ENCODE data around the gene BBS2.
"Not testable (repeated sequence)": the region's sequence is repeated elsewhere in the genome, so short reads cannot be mapped to it uniquely, and the experiment has no call there.

Gene BBS2

DNA sequence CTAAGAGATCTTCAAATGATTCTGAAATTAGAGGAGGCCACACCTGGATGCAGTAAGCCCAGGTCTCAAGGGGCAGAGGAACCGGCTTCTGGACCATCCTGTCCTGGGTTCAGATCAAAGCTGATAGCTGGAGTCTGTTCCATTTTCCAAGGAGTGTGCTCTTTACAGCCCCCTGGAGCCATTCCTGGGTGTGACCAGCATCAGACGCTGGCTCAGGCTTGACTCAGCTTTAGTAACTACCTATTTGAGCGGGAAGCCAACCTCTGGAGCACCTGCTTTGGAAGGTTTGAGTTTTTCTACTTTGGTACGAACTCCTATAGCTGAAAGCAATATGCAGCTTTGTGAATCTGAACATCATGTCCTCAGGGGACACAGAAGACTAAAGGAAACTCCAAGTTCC, 12.9 kb upstream of the BBS2 start:
- DNase-seq = no peak
- in situ Hi-C loops (cut with MboI; ENCODE audit: low pct_unique_long_range_greater_than_20kb, low sequenced_read_pairs) = no loop called here

DNA sequence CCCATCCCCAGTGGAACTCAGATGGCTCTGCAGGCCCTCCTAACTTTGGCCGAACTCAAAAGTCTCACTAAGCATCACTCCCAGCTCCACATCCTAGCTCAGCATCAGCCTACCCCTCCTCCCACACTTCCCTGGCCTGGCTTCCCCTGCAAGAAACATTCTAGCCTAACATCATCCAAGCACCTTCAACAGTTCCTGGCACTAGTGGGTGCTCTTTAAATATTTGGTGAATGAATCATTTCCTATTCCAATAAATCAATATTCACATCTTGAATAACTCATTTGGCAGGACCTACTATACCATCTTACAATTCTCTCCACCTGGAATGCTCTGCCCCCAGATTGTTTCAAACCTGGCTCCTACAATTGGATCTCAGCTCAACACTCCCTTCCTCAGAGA, 11.0 kb upstream of the BBS2 start:
- no peak for DNase-seq
- in situ Hi-C loops (cut with MboI; ENCODE audit: low pct_unique_long_range_greater_than_20kb, low sequenced_read_pairs) = no loop called here

DNA sequence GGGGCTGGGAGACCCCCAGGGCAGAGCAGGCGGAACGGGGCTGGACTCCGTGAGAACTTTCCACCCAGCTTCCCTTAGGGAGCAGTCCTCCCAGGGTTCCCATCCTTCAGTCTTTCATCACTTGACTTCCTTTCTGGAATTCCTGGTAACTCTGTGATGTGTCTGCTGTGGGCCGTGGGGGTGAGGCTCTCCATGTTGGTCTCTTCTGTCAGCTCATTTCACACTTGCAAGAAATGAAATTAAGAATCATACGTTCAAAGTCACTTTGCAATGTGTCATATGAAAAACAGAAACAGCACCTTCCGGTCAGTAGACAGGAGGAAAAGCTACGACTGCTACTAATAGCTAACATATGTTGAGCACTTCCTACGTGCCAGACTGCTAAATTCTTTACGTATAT, 5.4 kb upstream of the BBS2 start:
- no peak for DNase-seq
- in situ Hi-C loops (cut with MboI; ENCODE audit: low pct_unique_long_range_greater_than_20kb, low sequenced_read_pairs) = no loop called here

DNA sequence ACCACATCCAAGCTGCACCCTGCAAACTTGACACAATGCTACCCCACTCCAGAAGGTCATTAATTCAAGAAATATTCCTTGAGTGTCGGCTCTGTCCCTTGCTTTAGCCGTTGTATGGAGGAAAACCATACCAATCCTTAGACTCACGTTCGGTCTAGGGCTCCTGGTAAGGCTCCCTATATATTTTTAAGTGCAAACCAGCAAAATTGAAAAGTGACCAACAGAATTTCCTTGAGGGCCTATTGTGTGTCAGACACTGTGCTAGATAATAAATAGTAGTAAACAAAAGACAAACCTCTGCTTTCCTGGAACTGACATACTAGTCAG, 390 bp upstream of the BBS2 start:
- DNase-seq = no peak
- in situ Hi-C loops (cut with MboI; ENCODE audit: low pct_unique_long_range_greater_than_20kb, low sequenced_read_pairs) = no loop called here

DNA sequence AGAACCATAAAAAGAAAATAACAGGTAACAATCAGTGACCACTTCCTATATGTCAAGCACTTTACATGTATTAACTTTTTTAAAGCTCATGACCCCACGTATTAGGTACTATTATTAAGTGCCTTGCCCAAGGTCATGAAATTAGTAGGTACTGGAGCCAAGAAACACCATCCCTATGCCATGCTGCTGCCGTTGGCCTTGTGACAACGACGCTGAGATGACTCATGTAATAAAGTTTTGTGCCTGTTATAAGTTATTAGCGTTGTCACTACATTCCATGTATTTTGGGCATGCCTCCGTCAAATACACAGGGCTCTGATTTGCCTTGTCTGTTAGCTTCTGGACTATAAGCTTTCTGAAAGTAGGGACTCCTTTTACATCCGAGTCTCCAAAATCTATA, 1.4 kb downstream of the BBS2 start:
- no peak for DNase-seq
- in situ Hi-C loops (cut with MboI; ENCODE audit: low pct_unique_long_range_greater_than_20kb, low sequenced_read_pairs) = no loop called here

DNA sequence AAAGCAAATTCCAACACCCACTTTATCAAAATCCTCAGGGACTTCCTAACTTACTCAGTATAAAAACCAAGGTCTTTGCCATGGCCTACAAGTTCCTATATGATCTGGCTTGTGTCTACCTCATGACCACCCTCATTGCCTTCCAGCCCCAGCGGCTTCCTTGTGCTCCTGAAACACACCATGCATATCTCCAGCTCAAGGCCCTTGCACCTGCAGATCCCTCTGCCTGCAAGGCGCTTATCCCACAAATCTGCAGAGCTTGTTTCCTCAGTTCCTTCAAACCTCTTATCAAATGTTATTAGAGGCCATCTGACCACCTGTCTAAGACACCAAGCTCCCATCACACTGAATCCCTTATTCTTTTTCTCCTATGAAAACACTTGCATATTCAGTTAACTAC, 2.6 kb downstream of the BBS2 start:
- in situ Hi-C loops (cut with MboI; ENCODE audit: low pct_unique_long_range_greater_than_20kb, low sequenced_read_pairs) = no loop called here
- DNase-seq = no peak

DNA sequence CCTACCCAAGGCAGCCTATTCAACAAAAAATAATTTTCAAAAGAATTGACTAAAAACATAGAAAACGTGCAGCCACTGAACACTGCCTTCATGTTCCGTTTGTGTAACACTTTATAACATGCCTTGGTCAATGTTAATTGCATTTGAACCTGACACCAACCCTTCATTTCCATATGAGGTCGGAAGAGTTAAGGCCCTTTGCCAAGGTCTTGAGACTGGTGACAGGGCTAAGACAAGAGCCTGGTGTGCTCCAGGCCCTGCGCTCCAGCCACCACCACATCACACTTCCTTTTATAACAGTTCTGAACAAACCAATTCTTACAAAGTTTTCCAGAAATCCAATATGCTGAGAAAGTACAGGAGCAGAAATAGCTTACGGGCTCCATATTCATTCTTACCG, 4.2 kb downstream of the BBS2 start:
- in situ Hi-C loops (cut with MboI; ENCODE audit: low pct_unique_long_range_greater_than_20kb, low sequenced_read_pairs) = no loop called here

DNA sequence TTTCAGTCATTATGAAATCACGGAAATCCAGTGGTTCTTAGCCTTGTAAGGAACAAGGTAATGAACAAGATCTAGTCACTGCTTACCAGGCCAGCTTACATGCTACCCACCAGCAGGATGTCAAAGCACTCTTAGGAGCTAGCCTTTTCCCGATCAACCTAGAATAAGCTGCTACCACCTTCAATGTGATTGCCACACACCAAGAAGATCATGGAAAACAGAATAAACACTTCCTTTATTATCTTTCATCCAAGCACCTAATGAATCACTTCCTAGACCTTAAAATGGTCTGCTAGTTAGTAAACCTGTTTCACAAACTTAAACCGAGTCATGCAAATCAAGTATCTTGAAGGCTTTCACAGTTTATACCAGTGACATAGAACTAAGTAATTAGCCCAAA, 5.0 kb downstream of the BBS2 start:
- in situ Hi-C loops (cut with MboI; ENCODE audit: low pct_unique_long_range_greater_than_20kb, low sequenced_read_pairs) = no loop called here

More for the DNA sequence above, 4.2 kb downstream of the BBS2 start:
- no peak for DNase-seq

DNA sequence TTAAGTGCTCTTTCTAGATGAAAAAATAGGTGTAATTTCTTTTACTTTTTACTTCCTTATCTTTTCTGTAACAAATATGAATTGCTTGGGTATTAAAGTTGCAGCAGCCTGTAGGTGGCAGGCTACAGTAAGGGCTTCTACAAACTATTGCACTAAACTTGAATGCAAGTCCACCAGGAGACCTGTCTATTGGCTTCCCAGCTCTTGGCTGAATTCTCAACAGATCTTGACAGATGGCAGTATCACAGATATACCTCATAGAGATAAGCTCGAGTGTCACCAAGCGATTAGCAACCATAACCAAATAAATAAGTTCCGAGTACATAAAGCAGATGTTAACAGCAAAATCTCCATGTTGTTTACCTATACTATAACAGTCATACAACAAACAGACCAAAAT, 5.9 kb downstream of the BBS2 start:
- peak; percentile 84 for DNase-seq
- in situ Hi-C loops (cut with MboI; ENCODE audit: low pct_unique_long_range_greater_than_20kb, low sequenced_read_pairs) = no loop called here

More for the DNA sequence above, 5.0 kb downstream of the BBS2 start:
- no peak for DNase-seq

DNA sequence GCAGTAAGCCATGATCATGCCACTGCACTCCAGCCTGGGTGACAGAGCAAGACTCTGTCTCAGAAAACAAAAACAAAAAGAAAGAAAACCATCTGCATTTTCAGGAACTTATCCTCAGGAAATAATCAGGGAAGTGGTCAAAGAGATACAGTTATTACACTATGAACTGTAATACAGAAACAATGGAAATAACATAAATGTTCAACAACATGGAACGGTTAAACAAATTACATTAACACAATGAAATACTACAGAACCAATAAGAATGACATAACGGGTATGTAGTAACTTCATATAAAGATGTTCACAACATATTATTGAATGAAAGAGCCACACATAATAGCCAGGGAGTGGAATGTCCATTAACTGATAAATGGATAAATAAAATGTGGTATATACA, 6.7 kb downstream of the BBS2 start:
- no peak for DNase-seq
- in situ Hi-C loops (cut with MboI; ENCODE audit: low pct_unique_long_range_greater_than_20kb, low sequenced_read_pairs) = no loop called here

DNA sequence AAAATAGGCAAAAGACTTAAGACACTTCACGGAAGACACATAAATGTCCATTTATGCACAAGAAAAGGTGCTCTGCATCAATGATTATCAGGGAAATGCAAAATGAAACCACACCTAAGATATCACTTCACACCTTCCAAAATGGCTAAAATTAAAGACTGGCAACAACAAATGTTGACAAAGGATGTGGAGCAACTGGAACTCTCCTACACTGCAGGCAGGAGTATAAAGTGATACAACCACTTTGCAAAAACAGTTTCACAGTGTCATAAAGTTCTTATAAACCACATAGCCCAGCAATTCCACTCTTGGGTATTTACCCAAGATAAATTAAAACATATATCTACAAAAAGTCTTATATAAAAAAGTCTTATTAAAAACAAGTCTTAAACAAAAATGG, 7.8 kb downstream of the BBS2 start:
- no peak for DNase-seq
- in situ Hi-C loops (cut with MboI; ENCODE audit: low pct_unique_long_range_greater_than_20kb, low sequenced_read_pairs) = no loop called here

DNA sequence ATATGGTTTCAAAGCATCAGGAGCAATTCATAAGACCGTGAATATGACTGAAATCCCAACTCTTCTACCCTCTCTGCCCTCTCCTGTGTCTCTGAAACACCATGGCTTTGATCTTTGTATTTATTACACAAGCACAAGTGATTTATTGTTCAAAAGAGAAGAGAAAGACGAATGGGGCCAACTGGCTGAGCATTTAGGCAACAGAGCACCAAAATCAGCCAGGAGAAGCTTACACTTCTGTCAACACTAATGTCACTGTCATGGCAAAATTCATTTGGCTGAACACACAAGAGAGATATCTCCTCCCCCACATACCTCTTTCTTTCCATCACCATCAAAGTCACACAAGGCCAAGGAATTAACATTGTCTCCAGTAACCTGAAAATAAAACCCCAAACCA, 9.3 kb downstream of the BBS2 start:
- no peak for DNase-seq
- in situ Hi-C loops (cut with MboI; ENCODE audit: low pct_unique_long_range_greater_than_20kb, low sequenced_read_pairs) = no loop called here

DNA sequence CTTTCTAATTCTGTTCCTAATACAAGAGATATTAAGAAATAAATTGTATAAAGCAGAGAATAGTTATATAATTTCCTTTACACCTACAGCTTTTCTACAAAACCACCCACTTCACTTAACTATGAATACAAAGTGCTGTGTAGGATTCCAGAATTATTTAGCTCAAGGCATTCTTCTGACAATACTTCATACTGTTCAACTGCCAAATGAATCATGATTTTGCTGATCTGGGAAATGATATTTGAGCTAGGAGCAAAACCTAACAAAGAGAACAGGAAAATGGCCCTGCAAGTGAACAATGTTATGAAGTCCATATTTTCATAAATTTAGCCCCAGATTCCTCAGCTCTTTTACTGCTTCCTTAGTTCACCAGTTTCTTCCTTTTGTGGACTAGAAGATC, 12.9 kb downstream of the BBS2 start:
- in situ Hi-C loops (cut with MboI; ENCODE audit: low pct_unique_long_range_greater_than_20kb, low sequenced_read_pairs) = no loop called here
- DNase-seq = no peak

DNA sequence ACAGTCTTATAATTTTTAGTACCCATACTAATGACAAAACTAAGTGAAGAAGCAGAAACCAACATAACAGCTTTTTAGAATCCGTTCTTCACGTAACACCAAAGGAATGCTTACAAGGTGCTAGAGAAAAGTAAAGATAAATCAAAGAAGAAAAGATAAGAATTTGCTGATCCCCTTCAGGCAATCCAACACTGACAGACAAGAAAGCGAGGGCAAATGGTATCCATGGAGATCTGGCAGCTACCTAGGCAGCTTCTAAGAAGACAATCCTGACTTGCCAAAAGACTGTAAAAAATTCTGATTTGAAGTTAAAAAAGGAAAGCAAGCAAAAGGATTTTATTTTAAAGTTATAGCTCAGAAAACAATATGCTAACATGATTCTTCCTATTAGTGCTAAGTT, 14.6 kb downstream of the BBS2 start:
- in situ Hi-C loops (cut with MboI; ENCODE audit: low pct_unique_long_range_greater_than_20kb, low sequenced_read_pairs) = no loop called here
- no peak for DNase-seq

DNA sequence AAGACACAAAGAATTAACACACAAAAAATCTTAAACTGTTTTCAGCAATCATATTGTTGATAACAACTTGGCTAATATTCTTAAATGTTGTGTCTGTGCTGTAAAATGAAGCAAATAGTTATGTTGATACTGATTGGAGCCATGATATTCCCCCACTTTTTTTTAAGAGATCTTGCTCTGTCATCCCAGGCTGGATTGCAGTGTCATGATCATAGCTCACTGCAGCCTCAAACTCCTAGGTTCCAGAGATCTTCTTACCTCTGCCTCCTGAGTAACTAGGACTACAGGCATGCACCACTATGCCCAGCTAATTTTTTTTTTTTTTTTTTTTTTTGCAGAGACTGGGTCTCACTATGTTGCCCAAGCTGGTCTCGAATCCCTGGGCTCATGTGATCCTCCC, 26.0 kb downstream of the BBS2 start:
- in situ Hi-C loops (cut with MboI; ENCODE audit: low pct_unique_long_range_greater_than_20kb, low sequenced_read_pairs) = no loop called here
- no peak for DNase-seq

DNA sequence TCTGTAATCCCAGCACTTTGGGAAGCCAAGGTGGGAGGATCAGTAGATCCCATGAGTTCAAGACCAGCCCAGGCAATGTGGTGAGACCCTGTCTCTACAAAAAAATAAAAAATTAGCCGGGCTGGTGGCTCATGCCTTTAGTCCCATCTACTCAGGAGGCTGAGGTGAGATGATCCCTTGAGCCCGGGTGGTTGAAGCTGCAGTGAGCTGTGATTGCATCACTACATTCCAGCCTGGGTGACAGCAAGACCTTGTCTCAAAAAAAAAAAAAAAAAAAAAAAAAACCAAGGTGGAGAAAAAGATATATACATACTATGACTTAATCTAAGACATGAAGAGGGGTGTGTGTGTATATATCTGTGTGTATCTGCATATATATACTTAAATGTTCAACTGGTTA, 26.7 kb downstream of the BBS2 start:
- in situ Hi-C loops (cut with MboI; ENCODE audit: low pct_unique_long_range_greater_than_20kb, low sequenced_read_pairs) = no loop called here

DNA sequence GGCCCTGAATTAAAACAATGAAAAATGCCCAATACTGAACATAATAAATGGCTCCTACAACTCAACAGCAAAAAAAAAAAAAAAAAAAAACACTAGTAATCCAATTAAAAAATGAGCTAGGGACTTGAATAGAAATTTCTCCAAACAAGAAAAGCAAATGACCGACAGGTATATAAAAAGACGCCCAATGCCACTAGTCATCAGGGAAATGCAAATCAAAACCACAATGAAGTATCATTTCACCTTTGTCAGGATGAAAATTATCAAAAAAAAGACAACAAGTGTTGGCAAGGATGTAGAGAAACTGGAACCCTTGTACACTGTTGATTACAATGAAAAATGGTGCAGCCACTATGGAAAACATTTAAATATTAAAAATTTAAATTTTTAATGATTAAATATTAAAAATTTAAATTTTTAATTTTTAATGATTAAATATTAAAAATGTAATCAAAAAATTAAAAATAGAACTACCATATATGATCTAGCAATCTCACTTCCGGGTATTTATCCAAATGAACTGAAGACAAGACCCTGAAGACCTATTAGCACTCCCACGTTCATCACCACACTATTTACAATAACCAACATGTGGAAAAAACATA, 28.1 kb downstream of the BBS2 start:
- DNase-seq = no peak
- in situ Hi-C loops (cut with MboI; ENCODE audit: low pct_unique_long_range_greater_than_20kb, low sequenced_read_pairs) = no loop called here

More for the DNA sequence above, 26.7 kb downstream of the BBS2 start:
- no peak for DNase-seq

DNA sequence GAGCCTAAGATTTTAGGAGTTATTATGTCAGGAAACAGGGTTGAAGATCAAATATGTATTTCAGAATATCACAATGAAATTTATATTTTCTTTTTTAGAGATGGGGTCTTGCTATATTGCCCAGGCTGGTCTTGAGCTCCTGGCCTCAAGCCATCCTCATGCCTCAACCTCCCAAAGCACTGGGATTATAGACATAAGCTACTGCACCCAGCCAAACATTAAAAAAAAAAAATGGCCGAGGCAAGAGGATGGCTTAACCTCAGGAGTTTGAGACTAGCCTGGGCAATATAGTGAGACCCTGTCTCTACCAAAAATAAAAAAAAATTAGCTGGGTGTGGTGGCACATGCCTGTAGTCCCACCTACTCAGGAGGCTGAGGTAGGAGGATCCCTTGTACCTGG, 31.0 kb downstream of the BBS2 start:
- in situ Hi-C loops (cut with MboI; ENCODE audit: low pct_unique_long_range_greater_than_20kb, low sequenced_read_pairs); DNase-seq: not testable (repeated sequence)

DNA sequence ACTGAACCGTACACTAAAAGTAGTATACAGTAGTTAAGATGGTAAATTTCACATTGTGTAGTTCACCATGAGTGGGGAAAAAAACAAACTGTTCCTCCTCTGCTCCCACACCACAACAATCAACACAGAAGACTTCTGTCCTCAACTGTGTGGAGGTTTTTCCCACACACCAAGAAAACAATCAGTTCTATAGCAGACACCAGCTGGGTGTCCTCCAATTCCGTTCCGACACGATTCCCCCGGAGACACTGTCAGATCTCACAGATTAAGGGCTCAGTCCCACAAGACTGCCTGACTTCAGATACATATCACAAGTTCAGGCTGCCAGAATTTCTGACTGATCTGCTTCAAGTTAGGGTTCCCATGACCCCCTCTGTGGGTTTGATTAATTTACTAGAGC, 31.8 kb downstream of the BBS2 start:
- no peak for DNase-seq
- in situ Hi-C loops (cut with MboI; ENCODE audit: low pct_unique_long_range_greater_than_20kb, low sequenced_read_pairs) = no loop called here

DNA sequence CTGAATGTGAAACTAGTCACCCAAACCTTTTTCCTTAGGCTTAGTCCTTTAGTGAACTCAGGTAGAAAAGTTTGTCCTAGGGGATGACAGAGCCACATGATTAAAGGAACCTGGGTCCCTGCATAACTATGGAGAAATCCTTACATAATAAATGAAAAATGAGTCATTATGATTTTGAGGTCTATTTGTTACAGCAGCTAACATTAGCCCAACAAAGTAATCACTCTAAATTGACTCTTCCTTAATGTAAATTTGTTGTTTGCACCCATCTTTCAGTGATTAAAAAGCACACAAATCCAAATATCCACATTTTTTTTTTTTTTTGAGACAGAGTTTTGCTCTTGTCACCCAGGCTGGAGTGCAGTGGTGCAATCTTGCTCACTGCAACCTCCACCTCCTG, 36.4 kb downstream of the BBS2 start:
- in situ Hi-C loops (cut with MboI; ENCODE audit: low pct_unique_long_range_greater_than_20kb, low sequenced_read_pairs) = no loop called here
- DNase-seq = no peak

DNA sequence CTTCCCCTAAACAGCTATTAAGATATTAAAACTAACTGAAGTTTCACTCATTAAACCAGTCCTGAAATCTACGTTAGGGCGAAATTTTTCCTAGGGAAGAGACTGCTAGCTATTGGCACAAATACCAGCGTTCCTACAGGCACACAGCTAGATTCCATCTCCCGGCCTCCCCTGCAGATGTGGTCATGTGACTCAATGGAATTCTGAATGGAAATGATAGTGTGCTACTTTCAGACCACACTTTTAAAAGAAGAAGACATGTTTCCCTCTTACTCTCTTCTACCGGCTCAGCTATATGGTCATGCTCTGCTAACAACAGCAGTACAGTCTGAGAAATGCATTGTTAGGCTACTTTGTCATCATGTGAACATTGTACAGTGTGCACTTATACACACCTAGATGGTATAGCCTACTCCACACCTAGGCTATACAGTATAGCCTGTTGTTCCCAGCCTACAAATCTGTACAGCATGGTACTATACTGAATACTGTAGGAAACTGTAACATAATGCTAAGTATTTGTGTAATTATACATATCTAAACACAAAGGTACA, 37.1 kb downstream of the BBS2 start:
- no peak for DNase-seq
- in situ Hi-C loops (cut with MboI; ENCODE audit: low pct_unique_long_range_greater_than_20kb, low sequenced_read_pairs) = no loop called here

Data from KBM-7 (cell line).